Large intestine (tissue), 3 donors: Measurements from ENCODE around the gene MSANTD1. TPM values are rescaled to one million over a fixed set of nuclear protein-coding genes. Genes with fewer than 3 reads are reported as not detected.

Experiments used
- DNase-seq, 2 donors: peaks; one replicate each; pipeline versions ENCODE4 v3.0.0 to v3.0.0-alpha.2; 2013
- H3K27ac ChIP-seq: one replicate; pipeline ENCODE4 v1.5.1; 2013; ENCODE audit warnings: low read length
- H3K27me3 ChIP-seq: 2 replicates; pipeline ENCODE4 v1.6.1; 2013; ENCODE audit warnings: low read length; ENCODE audit not compliant: control insufficient read depth, insufficient read depth
- H3K36me3 ChIP-seq: 2 replicates; pipeline ENCODE4 v1.6.1; 2013; ENCODE audit warnings: low read length; ENCODE audit not compliant: control insufficient read depth, insufficient read depth
- H3K4me1 ChIP-seq: one replicate; pipeline ENCODE4 v1.6.1; 2013; ENCODE audit warnings: low read length; ENCODE audit not compliant: control insufficient read depth, insufficient read depth
- H3K4me3 ChIP-seq: one replicate; pipeline ENCODE4 v1.5.1; 2013; ENCODE audit warnings: low read length
- H3K9me3 ChIP-seq: one replicate; pipeline ENCODE4 v1.6.1; 2013; ENCODE audit warnings: mild to moderate bottlenecking, low read depth, low read length, moderate library complexity; ENCODE audit not compliant: control insufficient read depth
- WGBS: methylation state at CpG from one replicate; pipeline ENCODE4 v1.1.5; 2013; ENCODE audit warnings: low lambda C conversion rate; ENCODE audit not compliant: insufficient coverage; 5-methylcytosine and 5-hydroxymethylcytosine counted together
- polyA plus RNA-seq: library from polyadenylated mRNA; unstranded; fragments of 120-200 nt; gene quantifications from one replicate; pipeline ENCODE4 v1.2.1, GENCODE V29; 2013

The MSANTD1 gene
- polyA plus RNA-seq, 1 donor, result 1.0 TPM

DNA sequence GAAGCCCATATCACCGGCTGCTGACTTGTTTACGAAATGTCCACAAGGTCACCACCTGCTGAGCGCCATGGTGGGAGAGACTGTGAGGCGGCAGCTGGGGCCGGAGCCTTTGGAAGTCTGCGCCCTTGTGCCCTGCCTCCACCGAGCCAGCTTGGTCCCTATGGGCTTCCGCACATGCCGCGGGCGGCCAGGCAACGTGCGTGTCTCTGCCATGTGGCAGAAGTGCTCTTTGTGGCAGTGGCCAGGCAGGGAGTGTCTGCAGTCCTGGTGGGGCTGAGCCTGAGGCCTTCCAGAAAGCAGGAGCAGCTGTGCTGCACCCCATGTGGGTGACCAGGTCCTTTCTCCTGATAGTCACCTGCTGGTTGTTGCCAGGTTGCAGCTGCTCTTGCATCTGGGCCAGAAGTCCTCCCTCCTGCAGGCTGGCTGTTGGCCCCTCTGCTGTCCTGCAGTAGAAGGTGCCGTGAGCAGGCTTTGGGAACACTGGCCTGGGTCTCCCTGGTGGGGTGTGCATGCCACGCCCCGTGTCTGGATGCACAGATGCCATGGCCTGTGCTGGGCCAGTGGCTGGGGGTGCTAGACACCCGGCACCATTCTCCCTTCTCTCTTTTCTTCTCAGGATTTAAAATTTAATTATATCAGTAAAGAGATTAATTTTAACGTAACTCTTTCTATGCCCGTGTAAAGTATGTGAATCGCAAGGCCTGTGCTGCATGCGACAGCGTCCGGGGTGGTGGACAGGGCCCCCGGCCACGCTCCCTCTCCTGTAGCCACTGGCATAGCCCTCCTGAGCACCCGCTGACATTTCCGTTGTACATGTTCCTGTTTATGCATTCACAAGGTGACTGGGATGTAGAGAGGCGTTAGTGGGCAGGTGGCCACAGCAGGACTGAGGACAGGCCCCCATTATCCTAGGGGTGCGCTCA, 8.7 kb upstream of the MSANTD1 start:
- Histone ChIP-seq H3K9me3 (no peaks in the 10 kb centered on the region), H3K36me3 (peaks cover 63% of the 10 kb centered on the region), H3K4me3 (no peak overlapping the region), H3K4me1 (peaks cover 9% of the 10 kb centered on the region), H3K27me3 (no peaks in the 10 kb centered on the region), H3K27ac (no peak overlapping the region)
- DNase-seq, result no peak
- no CpG with 5 or more reads among the region's 29 CpGs for WGBS

DNA sequence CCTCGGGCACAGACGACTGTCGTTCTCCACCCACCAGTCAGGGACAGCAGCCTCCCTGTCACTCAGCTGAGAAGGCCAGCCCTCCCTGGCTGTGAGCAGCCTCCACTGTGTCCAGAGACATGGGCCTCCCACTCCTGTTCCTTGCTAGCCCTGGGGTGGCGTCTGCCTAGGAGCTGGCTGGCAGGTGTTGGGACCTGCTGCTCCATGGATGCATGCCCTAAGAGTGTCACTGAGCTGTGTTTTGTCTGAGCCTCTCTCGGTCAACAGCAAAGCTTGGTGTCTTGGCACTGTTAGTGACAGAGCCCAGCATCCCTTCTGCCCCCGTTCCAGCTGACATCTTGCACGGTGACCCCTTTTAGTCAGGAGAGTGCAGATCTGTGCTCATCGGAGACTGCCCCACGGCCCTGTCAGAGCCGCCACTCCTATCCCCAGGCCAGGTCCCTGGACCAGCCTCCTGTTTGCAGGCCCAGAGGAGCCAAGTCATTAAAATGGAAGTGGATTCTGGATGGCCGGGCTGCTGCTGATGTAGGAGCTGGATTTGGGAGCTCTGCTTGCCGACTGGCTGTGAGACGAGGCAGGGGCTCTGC, 7.9 kb upstream of the MSANTD1 start:
- H3K4me3 ChIP-seq, result no peak overlapping the region
- no peaks in the 10 kb centered on the region for H3K27me3 ChIP-seq
- peaks cover 55% of the 10 kb centered on the region for H3K36me3 ChIP-seq
- peak overlapping the region; percentile 74 for H3K27ac ChIP-seq
- peaks cover 9% of the 10 kb centered on the region for H3K4me1 ChIP-seq
- DNase-seq, result no peak
- no peaks in the 10 kb centered on the region for H3K9me3 ChIP-seq
- WGBS, result no CpG with 5 or more reads among the region's 13 CpGs

DNA sequence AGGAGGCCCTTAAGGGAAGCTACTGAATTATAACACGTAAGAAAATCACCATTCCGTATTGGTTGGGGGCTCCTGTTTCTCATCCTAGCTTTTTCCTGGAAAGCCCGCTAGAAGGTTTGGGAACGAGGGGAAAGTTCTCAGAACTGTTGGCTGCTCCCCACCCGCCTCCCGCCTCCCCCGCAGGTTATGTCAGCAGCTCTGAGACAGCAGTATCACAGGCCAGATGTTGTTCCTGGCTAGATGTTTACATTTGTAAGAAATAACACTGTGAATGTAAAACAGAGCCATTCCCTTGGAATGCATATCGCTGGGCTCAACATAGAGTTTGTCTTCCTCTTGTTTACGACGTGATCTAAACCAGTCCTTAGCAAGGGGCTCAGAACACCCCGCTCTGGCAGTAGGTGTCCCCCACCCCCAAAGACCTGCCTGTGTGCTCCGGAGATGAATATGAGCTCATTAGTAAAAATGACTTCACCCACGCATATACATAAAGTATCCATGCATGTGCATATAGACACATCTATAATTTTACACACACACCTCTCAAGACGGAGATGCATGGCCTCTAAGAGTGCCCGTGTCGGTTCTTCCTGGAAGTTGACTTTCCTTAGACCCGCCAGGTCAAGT, 6.9 kb upstream of the MSANTD1 start:
- peak; percentile 48 to 64 for DNase-seq
- H3K4me1 ChIP-seq, result peaks cover 9% of the 10 kb centered on the region
- H3K36me3 ChIP-seq, result peaks cover 47% of the 10 kb centered on the region

DNA sequence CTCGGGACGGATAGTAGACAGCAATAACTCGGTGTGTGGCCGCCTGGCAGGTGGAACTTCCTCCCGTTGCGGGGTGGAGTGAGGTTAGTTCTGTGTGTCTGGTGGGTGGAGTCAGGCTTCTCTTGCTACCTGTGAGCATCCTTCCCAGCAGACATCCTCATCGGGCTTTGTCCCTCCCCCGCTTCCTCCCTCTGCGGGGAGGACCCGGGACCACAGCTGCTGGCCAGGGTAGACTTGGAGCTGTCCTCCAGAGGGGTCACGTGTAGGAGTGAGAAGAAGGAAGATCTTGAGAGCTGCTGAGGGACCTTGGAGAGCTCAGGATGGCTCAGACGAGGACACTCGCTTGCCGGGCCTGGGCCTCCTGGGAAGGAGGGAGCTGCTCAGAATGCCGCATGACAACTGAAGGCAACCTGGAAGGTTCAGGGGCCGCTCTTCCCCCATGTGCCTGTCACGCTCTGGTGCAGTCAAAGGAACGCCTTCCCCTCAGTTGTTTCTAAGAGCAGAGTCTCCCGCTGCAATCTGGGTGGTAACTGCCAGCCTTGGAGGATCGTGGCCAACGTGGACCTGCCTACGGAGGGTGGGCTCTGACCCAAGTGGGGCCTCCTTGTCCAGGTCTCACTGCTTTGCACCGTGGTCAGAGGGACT, 5.7 kb upstream of the MSANTD1 start:
- no peaks in the 10 kb centered on the region for H3K27me3 ChIP-seq
- no peak for DNase-seq
- H3K9me3 ChIP-seq, result no peaks in the 10 kb centered on the region
- no CpG with 5 or more reads among the region's 23 CpGs for WGBS
- H3K27ac ChIP-seq, result no peak overlapping the region
- no peak overlapping the region for H3K4me3 ChIP-seq
- H3K4me1 ChIP-seq, result peaks cover 9% of the 10 kb centered on the region
- H3K36me3 ChIP-seq, result peaks cover 39% of the 10 kb centered on the region

More for the DNA sequence above, 6.9 kb upstream of the MSANTD1 start:
- Histone ChIP-seq H3K9me3 (no peaks in the 10 kb centered on the region), H3K4me3 (no peak overlapping the region), H3K27ac (peak overlapping the region; percentile 74), H3K27me3 (no peaks in the 10 kb centered on the region)
- 60% methylated on average over 1 of the region's 17 CpGs for WGBS

DNA sequence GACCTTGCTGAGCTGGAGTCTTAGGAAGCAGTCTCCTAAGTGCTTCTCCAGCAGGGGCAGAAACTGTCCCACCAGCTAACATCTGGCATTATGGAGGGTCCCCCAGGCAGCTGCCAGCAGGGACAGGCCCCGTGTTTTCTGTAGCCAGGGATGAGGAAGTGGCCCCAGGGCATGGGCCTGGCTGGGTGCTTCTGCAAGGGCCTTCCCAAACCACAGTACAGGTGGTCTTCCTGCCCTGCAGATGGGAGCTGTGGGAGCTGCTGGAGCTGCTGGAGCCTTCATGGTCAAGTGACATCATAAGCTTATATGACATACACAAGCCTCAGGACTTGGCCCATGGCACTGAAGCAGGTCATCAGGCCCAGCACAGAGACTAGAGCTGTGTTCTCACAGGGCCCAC, 5.0 kb upstream of the MSANTD1 start:
- Histone ChIP-seq H3K4me1 (peaks cover 9% of the 10 kb centered on the region), H3K27me3 (no peaks in the 10 kb centered on the region), H3K9me3 (no peaks in the 10 kb centered on the region), H3K36me3 (peaks cover 33% of the 10 kb centered on the region), H3K4me3 (no peak overlapping the region), H3K27ac (no peak overlapping the region)
- no peak for DNase-seq
- no CpG with 5 or more reads among the region's 1 CpG for WGBS

DNA sequence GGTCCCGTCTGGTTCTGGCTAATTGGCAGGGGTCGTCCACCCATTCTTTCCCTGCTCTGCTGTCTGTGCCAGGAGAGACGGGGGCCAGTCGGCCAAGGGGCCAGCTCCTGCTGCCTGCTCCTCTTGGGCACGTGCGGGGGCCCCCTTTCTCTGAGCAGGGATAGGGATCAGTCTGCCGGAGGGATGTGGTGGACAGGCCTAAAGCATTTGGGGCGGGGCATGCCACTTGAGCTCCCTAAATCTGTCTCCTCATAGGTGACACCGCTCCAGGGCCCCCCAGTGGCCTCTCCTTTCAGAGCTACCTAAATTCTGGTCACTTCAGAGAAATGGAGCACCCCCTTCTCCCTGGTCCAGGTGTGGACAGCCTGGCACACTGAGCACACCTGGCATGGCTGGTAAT, 4.2 kb upstream of the MSANTD1 start:
- Histone ChIP-seq H3K4me3 (no peak overlapping the region), H3K27ac (no peak overlapping the region), H3K36me3 (peaks cover 26% of the 10 kb centered on the region), H3K27me3 (no peaks in the 10 kb centered on the region), H3K9me3 (no peaks in the 10 kb centered on the region), H3K4me1 (peaks cover 9% of the 10 kb centered on the region)
- WGBS, result no CpG with 5 or more reads among the region's 9 CpGs
- no peak for DNase-seq

DNA sequence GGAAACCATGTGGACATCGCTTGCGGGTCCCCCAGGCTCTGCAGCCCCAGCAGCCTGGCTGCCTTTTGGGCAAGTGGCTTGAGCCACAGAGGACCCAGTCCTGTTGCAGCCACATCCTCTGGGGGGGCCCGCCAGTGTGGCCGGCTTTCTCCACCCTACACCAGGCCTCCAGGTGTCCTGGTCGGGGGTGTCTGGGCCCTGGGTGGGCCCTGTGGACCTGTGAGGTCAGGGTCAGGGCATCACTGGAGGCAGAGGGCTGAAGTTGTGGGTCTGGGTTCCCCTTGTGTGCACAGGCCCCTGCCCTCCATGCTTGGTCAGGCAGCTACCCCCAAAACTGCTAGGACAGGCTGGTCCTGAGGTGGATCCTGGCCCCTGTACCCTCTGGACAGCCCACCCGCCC, 3.3 kb upstream of the MSANTD1 start:
- no peak overlapping the region for H3K4me3 ChIP-seq
- peaks cover 9% of the 10 kb centered on the region for H3K4me1 ChIP-seq
- no peak overlapping the region for H3K27ac ChIP-seq
- no peak for DNase-seq
- peaks cover 18% of the 10 kb centered on the region for H3K36me3 ChIP-seq
- H3K9me3 ChIP-seq, result no peaks in the 10 kb centered on the region
- no peaks in the 10 kb centered on the region for H3K27me3 ChIP-seq
- WGBS, result no CpG with 5 or more reads among the region's 6 CpGs

DNA sequence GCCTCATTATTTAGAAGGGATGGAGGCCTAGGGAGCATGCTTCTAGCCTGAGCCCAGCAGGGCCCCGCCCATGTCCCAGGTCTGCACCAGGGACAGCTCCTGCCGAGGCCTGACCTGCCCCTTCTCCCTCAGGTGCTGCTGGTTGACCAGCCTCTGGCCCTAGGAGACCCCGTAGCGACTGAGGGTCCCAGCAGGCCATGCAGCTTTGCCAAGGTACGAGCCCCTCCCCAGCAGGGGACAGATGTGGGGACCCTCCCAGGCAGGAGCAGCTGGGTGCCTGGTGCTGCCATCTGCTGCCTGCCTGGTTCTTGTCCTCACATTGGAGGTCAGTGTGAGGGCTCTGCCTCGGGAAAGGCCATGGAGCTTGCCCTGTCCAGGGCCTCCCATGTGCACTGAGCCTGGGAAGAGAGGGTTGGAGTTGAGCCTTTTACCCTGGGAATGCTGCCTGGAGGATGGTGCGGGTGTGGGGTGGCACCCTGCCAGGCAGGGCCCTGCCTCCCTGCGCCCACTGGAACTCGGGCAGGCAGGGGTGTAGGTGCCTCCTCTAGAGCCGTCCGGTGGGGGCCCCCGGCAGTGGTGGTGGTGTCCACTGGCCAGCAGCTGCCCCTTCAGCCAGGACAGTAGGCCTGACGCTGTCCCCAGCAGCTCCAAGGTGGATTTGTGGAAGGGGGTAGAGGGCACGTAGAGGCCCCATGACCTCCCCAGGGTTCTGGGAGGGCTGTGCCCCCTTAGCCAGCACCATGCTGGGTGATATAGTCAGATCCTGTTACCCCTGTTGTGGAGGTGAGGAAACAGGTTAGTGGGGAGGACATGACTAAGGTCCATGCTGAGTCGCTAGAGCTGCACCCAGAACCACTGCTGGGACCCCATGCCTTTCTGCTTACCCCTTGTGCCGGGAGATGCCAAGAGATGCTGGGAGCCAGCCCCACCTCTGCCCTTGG, 2.2 kb upstream of the MSANTD1 start:
- Histone ChIP-seq H3K27ac (no peak overlapping the region), H3K36me3 (peaks cover 7% of the 10 kb centered on the region), H3K27me3 (no peaks in the 10 kb centered on the region), H3K4me1 (peaks cover 3% of the 10 kb centered on the region), H3K4me3 (no peak overlapping the region), H3K9me3 (no peaks in the 10 kb centered on the region)
- no CpG with 5 or more reads among the region's 16 CpGs for WGBS
- DNase-seq, result no peak

DNA sequence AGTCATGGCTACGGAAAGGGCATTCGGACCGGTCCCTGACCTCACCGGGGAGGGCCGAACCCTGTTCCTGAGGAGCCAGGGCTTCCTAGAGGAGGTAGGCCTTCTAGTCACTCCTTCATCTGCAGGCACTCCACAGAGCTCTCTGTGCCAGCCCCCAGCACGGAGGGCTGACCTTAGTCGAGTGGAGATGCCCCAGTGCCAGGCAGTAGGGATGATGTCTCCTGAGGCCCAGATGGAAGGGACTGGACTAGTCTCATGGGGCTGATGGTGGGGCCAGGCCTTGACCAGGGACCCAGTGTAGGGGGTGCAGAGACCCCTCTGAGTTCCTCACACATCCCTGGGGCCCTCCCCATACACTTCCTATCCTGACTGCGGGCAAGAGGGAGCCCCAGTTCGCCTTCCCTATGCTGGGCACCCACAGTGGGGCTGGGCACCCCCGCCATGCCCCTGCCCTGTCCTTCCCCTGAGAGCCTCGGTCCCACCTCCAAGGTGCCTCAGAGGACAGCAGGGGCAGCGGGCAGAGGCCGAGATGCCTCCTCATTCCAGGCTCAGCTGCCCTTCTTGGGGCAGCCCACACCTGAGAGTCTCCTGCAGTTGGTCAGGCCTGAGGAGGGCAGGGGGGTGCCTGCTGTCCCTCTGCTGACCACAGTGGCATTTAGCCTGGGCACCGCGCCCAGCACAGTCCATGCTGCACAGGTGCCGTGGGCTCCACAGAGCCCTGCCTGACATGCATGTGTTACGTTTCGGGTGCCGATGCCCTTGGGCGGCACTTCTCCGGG, 1.4 kb upstream of the MSANTD1 start:
- Histone ChIP-seq H3K4me1 (peaks cover 3% of the 10 kb centered on the region), H3K27me3 (no peaks in the 10 kb centered on the region), H3K36me3 (peaks cover 7% of the 10 kb centered on the region), H3K4me3 (no peak overlapping the region), H3K27ac (no peak overlapping the region), H3K9me3 (no peaks in the 10 kb centered on the region)
- DNase-seq, result no peak
- WGBS, result no CpG with 5 or more reads among the region's 21 CpGs
